ENCODE measurements around the gene MEGF6. TPM values are rescaled to one million over a fixed set of nuclear protein-coding genes. Genes with fewer than 3 reads are reported as not detected.

The MEGF6 gene
- total and polyA plus RNA-seq, 9 of the 15 experiments (the other 6 are each of a cell fraction or from before 2014, with no cell fraction given) = 0.03 to 1.7 (median 0.24) TPM; not detected in 3

DNA sequence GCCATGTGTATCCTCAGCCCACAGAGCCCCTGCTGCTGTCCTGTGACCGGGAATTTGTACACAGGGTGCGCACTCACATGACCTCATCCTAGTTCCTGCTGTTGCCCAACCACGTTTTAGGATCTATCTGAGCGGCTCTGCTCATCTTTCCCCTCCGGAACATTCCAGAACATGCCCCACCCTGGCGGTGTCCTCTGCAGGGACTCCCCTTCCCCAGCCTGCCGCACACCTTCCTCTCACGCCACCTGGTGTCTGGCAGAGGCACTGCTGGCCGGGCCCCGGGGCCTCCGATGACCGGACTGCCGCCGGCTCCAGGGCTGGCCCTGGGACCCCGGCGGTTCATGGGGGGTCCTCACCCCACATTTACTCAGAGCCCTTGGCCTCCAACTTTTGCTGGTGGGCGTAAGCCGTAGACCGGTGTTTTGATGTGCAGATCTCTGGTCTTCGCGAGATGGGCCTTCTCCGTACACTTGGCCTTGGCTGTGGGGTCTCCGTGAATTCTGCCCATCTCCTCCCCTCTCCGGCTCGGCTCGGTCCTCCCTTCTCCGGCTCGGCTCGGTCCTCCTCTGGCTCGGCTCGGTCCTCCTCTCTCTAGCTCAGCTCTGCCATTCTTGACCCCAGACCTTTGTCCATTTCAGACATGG lies 127.4 kb downstream of the MEGF6 start:
- Histone ChIP-seq H3K9ac (ENCODE audit: insufficient read depth in 1 of 2, low read depth in 2 of 2, low read length in 2 of 2) (no peak overlapping the region), H3K4me2 (ENCODE audit: insufficient read depth, low read length) (no peak overlapping the region), H3K27me3 (ENCODE audit: control insufficient read depth in 2 of 2, insufficient read depth in 2 of 2, low read length in 2 of 2) (peaks cover 12 to 26% of the 10 kb centered on the region in 2 experiments), H3K4me1 (replicated peaks in 1 of 2; ENCODE audit: control insufficient read depth in 2 of 2, insufficient read depth in 2 of 2, low read length in 2 of 2) (peaks cover 0 to 39% of the 10 kb centered on the region in 2 experiments; a peak in 2 of 5 replicates), H3K9me1 (ENCODE audit: control insufficient read depth, insufficient read depth, low read length) (no peaks in the 10 kb centered on the region), H4K20me1 (replicated peaks; ENCODE audit: control insufficient read depth, insufficient read depth, low read length) (peaks cover 10% of the 10 kb centered on the region), H3K36me3 (ENCODE audit: control insufficient read depth, insufficient read depth, low read length) (no peaks in the 10 kb centered on the region), H2AFZ (ENCODE audit: low read depth, low read length) (no peak overlapping the region), H3K27ac (ENCODE audit: extremely low read depth, low read depth, low read length) (no peak overlapping the region), H3K9me3 (replicated peaks; ENCODE audit: control insufficient read depth, insufficient read depth, low read depth, low read length) (0 out of 2 replicates have a peak, but pooled peaks cover 3% of the 10 kb centered on the region), H3K79me2 (ENCODE audit: control insufficient read depth, insufficient read depth, low read length) (no peaks in the 10 kb centered on the region), H3K4me3 (no peak overlapping the region)
- peak; percentile 11 for FAIRE-seq
- no TSS peak for BruUV-seq (replicated peaks)
- peak; percentile 61 to 89 (median 88) for DNase-seq (ENCODE audit: extremely low read depth in 1 of 4, low spot score in 3 of 4)
- 17% methylated on average over 31 of the region's 31 CpGs for WGBS (ENCODE audit: insufficient coverage, low coverage, missing lambda C conversion rate)
- in situ Hi-C loops (cut with MboI) = loop anchor here (5.0 kb wide), 1 partner anchor 37 kb away; no protein-coding TSS in a partner anchor
- peak; percentile 84 for ATAC-seq
- CTCF ChIA-PET (ENCODE audit: low intra/inter-chr PET ratio) = interaction anchor here (0.5 to 5.5 kb wide), 5 partner anchors 26 to 313 kb away, joined by 4 to 91 read pairs (median 4); partner anchors contain the start of genes ARHGEF16 and LRRC47
- intact Hi-C loops (cut with micrococcal nuclease) = loop anchor here (1.0 kb wide), 1 partner anchor 31 kb away; no protein-coding TSS in a partner anchor
- POLR2A ChIA-PET = interaction anchor here (1.1 kb wide), 1 partner anchor 31 kb away, joined by 3 read pairs; no protein-coding TSS in a partner anchor
- TF ChIP-seq ZNF184 (CRISPR knock-in tag; IDR thresholded peaks at IDR 0.05) (no peak), ZNF586 (CRISPR knock-in tag; conservative IDR thresholded peaks at IDR 0.05) (no peak), ELF4 (CRISPR knock-in tag; IDR thresholded peaks at IDR 0.05) (no peak), ZBTB7A (IDR thresholded peaks at IDR 0.05; ENCODE audit: borderline replicate concordance, control insufficient read depth, low read depth, low read length) (peak; percentile 73), ZNF584 (CRISPR knock-in tag; IDR thresholded peaks at IDR 0.05; ENCODE audit: low read depth) (no peak), HDGF (IDR thresholded peaks at IDR 0.05) (no peak), ZNF3 (CRISPR knock-in tag; IDR thresholded peaks at IDR 0.05) (no peak), SRSF1 (IDR thresholded peaks at IDR 0.05; ENCODE audit: low read depth, low read length) (no peak), ZNF232 (CRISPR knock-in tag; IDR thresholded peaks at IDR 0.05) (no peak), CREM (IDR thresholded peaks at IDR 0.05; ENCODE audit: low read depth) (no peak), KAT7 (CRISPR knock-in tag; IDR thresholded peaks at IDR 0.05; ENCODE audit: borderline replicate concordance) (no peak), ZFP36 (IDR thresholded peaks at IDR 0.05; ENCODE audit: low read depth, low read length, partially characterized antibody) (no peak)
- TF ChIP-seq, protein P1, sequence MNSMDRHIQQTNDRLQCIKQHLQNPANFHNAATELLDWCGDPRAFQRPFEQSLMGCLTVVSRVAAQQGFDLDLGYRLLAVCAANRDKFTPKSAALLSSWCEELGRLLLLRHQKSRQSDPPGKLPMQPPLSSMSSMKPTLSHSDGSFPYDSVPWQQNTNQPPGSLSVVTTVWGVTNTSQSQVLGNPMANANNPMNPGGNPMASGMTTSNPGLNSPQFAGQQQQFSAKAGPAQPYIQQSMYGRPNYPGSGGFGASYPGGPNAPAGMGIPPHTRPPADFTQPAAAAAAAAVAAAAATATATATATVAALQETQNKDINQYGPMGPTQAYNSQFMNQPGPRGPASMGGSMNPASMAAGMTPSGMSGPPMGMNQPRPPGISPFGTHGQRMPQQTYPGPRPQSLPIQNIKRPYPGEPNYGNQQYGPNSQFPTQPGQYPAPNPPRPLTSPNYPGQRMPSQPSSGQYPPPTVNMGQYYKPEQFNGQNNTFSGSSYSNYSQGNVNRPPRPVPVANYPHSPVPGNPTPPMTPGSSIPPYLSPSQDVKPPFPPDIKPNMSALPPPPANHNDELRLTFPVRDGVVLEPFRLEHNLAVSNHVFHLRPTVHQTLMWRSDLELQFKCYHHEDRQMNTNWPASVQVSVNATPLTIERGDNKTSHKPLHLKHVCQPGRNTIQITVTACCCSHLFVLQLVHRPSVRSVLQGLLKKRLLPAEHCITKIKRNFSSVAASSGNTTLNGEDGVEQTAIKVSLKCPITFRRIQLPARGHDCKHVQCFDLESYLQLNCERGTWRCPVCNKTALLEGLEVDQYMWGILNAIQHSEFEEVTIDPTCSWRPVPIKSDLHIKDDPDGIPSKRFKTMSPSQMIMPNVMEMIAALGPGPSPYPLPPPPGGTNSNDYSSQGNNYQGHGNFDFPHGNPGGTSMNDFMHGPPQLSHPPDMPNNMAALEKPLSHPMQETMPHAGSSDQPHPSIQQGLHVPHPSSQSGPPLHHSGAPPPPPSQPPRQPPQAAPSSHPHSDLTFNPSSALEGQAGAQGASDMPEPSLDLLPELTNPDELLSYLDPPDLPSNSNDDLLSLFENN (IDR thresholded peaks at IDR 0.05; ENCODE audit: low read depth in 2 of 2, low read length in 2 of 2) = no peak
- TF ChIP-seq, protein P2, sequence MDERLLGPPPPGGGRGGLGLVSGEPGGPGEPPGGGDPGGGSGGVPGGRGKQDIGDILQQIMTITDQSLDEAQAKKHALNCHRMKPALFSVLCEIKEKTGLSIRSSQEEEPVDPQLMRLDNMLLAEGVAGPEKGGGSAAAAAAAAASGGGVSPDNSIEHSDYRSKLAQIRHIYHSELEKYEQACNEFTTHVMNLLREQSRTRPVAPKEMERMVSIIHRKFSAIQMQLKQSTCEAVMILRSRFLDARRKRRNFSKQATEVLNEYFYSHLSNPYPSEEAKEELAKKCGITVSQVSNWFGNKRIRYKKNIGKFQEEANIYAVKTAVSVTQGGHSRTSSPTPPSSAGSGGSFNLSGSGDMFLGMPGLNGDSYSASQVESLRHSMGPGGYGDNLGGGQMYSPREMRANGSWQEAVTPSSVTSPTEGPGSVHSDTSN (CRISPR knock-in tag; IDR thresholded peaks at IDR 0.05; ENCODE audit: low read depth) = 0 out of 2 replicates have a peak, but pooled peaks have one; percentile 11
- TF ChIP-seq, protein P2 (tag; conservative IDR thresholded peaks at IDR 0.05; ENCODE audit: low read depth) = no peak

Measured in K562 (cell line).